Measurements from ENCODE around the gene SLC9A9. TPM values are rescaled to one million over a fixed set of nuclear protein-coding genes. Genes with fewer than 3 reads are reported as not detected.

Gene SLC9A9
- polyA plus RNA-seq, 1 donor from 2014 or later: 0.54 TPM

DNA sequence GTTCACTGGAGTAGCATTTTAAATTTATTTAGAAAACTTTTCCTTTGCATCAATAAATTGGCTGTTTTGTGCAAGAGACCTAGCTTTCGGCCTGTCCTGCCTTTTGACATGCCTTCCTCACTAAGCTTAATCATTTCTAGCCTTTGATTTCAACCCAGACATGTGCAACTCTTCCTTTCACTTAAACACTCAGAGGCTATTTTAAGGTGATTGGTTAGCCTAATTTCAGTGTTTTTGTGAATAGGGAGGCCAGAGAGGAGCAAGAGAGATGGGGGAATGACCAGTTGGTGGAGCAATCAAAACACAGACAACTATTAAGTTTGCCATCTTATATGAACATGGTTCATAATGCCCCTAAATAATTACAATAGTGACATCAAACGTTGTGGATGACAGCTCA lies 333.4 kb downstream of the SLC9A9 start:
- Histone ChIP-seq H3F3A (ENCODE audit: insufficient read depth, low read length, poor library complexity, severe bottlenecking) (no peaks in the 10 kb centered on the region), H3K9me2 (ENCODE audit: insufficient read depth, low read length) (no peaks in the 10 kb centered on the region), H3K27ac (ENCODE audit: low read length) (no peak overlapping the region), H3K4me3 (ENCODE audit: low read length) (no peak overlapping the region), H3K4me2 (ENCODE audit: low read length) (no peak overlapping the region), H3K36me3 (ENCODE audit: insufficient read depth, low read length) (no peaks in the 10 kb centered on the region), H3K79me2 (replicated peaks; ENCODE audit: insufficient read depth, low read length) (no peaks in the 10 kb centered on the region), H3K27me3 (ENCODE audit: insufficient read depth, low read depth, low read length) (no peaks in the 10 kb centered on the region), H3K9ac (ENCODE audit: low read length) (no peak overlapping the region), H2AFZ (ENCODE audit: low read depth, low read length) (no peak overlapping the region), H3K9me3 (ENCODE audit: low read length) (no peaks in the 10 kb centered on the region), H4K20me1 (ENCODE audit: insufficient read depth) (no peaks in the 10 kb centered on the region)
- TF ChIP-seq EZH2 (IDR thresholded peaks at IDR 0.05; ENCODE audit: borderline replicate concordance, insufficient read depth, low read length, poor library complexity, severe bottlenecking): no peak
- TF ChIP-seq EP300 (conservative IDR thresholded peaks at IDR 0.05; ENCODE audit: poor library complexity, severe bottlenecking): no peak
- TF ChIP-seq MXI1 (conservative IDR thresholded peaks at IDR 0.05; ENCODE audit: poor library complexity, severe bottlenecking): no peak
- TF ChIP-seq, protein P1, sequence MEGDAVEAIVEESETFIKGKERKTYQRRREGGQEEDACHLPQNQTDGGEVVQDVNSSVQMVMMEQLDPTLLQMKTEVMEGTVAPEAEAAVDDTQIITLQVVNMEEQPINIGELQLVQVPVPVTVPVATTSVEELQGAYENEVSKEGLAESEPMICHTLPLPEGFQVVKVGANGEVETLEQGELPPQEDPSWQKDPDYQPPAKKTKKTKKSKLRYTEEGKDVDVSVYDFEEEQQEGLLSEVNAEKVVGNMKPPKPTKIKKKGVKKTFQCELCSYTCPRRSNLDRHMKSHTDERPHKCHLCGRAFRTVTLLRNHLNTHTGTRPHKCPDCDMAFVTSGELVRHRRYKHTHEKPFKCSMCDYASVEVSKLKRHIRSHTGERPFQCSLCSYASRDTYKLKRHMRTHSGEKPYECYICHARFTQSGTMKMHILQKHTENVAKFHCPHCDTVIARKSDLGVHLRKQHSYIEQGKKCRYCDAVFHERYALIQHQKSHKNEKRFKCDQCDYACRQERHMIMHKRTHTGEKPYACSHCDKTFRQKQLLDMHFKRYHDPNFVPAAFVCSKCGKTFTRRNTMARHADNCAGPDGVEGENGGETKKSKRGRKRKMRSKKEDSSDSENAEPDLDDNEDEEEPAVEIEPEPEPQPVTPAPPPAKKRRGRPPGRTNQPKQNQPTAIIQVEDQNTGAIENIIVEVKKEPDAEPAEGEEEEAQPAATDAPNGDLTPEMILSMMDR (IDR thresholded peaks at IDR 0.05; ENCODE audit: poor library complexity, severe bottlenecking): no peak
- TF ChIP-seq, protein P2, sequence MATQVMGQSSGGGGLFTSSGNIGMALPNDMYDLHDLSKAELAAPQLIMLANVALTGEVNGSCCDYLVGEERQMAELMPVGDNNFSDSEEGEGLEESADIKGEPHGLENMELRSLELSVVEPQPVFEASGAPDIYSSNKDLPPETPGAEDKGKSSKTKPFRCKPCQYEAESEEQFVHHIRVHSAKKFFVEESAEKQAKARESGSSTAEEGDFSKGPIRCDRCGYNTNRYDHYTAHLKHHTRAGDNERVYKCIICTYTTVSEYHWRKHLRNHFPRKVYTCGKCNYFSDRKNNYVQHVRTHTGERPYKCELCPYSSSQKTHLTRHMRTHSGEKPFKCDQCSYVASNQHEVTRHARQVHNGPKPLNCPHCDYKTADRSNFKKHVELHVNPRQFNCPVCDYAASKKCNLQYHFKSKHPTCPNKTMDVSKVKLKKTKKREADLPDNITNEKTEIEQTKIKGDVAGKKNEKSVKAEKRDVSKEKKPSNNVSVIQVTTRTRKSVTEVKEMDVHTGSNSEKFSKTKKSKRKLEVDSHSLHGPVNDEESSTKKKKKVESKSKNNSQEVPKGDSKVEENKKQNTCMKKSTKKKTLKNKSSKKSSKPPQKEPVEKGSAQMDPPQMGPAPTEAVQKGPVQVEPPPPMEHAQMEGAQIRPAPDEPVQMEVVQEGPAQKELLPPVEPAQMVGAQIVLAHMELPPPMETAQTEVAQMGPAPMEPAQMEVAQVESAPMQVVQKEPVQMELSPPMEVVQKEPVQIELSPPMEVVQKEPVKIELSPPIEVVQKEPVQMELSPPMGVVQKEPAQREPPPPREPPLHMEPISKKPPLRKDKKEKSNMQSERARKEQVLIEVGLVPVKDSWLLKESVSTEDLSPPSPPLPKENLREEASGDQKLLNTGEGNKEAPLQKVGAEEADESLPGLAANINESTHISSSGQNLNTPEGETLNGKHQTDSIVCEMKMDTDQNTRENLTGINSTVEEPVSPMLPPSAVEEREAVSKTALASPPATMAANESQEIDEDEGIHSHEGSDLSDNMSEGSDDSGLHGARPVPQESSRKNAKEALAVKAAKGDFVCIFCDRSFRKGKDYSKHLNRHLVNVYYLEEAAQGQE (IDR thresholded peaks at IDR 0.05; ENCODE audit: borderline replicate concordance): no peak
- TF ChIP-seq RAD21 (conservative IDR thresholded peaks at IDR 0.05): no peak
- TF ChIP-seq POLR2AphosphoS5 (IDR thresholded peaks at IDR 0.05): no peak
- TF ChIP-seq TAF1 (IDR thresholded peaks at IDR 0.05; ENCODE audit: low read depth): no peak
- no peak for TF ChIP-seq SMC3 (conservative IDR thresholded peaks at IDR 0.05; ENCODE audit: poor library complexity)

DNA sequence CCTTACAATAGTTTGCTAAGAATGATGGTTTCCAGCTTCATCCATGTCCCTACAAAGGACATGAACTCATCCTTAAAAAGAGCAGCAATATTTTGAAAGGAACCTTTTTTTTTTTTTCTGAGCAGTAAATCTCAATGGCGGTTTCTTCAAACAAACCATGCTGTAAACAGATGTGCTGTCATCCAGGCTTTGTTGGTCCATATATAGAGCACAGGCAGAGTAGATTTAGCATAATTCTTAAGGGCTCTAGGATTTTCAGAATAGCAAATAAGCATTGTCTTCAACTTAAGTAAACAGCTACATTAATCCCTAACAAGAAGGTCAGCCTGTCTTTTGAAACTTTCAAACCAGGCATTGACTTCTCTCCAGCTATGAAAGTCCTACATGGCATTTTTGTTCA lies 334.2 kb downstream of the SLC9A9 start:
- TF ChIP-seq RAD21 (conservative IDR thresholded peaks at IDR 0.05) (no peak), MXI1 (conservative IDR thresholded peaks at IDR 0.05; ENCODE audit: poor library complexity, severe bottlenecking) (no peak), POLR2AphosphoS5 (IDR thresholded peaks at IDR 0.05) (no peak), EP300 (conservative IDR thresholded peaks at IDR 0.05; ENCODE audit: poor library complexity, severe bottlenecking) (no peak), TAF1 (IDR thresholded peaks at IDR 0.05; ENCODE audit: low read depth) (no peak), SMC3 (conservative IDR thresholded peaks at IDR 0.05; ENCODE audit: poor library complexity) (no peak), EZH2 (IDR thresholded peaks at IDR 0.05; ENCODE audit: borderline replicate concordance, insufficient read depth, low read length, poor library complexity, severe bottlenecking) (no peak)
- TF ChIP-seq, protein P2 (IDR thresholded peaks at IDR 0.05; ENCODE audit: borderline replicate concordance): no peak
- TF ChIP-seq, protein P1 (IDR thresholded peaks at IDR 0.05; ENCODE audit: poor library complexity, severe bottlenecking): no peak
- H3F3A ChIP-seq (ENCODE audit: insufficient read depth, low read length, poor library complexity, severe bottlenecking): no peaks in the 10 kb centered on the region
- no peak overlapping the region for H3K4me3 ChIP-seq (ENCODE audit: low read length)
- H3K9me3 ChIP-seq (ENCODE audit: low read length): no peaks in the 10 kb centered on the region
- H2AFZ ChIP-seq (ENCODE audit: low read depth, low read length): no peak overlapping the region
- H3K9me2 ChIP-seq (ENCODE audit: insufficient read depth, low read length): no peaks in the 10 kb centered on the region
- no peak overlapping the region for H3K4me2 ChIP-seq (ENCODE audit: low read length)
- no peak overlapping the region for H3K27ac ChIP-seq (ENCODE audit: low read length)
- no peak overlapping the region for H3K9ac ChIP-seq (ENCODE audit: low read length)
- H4K20me1 ChIP-seq (ENCODE audit: insufficient read depth): no peaks in the 10 kb centered on the region
- H3K79me2 ChIP-seq (replicated peaks; ENCODE audit: insufficient read depth, low read length): no peaks in the 10 kb centered on the region
- no peaks in the 10 kb centered on the region for H3K27me3 ChIP-seq (ENCODE audit: insufficient read depth, low read depth, low read length)
- H3K36me3 ChIP-seq (ENCODE audit: insufficient read depth, low read length): no peaks in the 10 kb centered on the region
